ENCODE results near the gene MAD1L1. TPM values are rescaled to one million over a fixed set of nuclear protein-coding genes. Genes with fewer than 3 reads are reported as not detected.
A peak's percentile ranks its signal among the peaks of the same experiment; 100 is the strongest.

MAD1L1 gene
- total and polyA plus RNA-seq, 2 of the 8 experiments (the other 6 are each of a cell fraction or from before 2014, with no cell fraction given): 40.4 to 44.6 TPM

GRCh38 chr7:2111568-2111967 is 121.2 kb downstream of the MAD1L1 start:
- H3K79me2 ChIP-seq (ENCODE audit: control insufficient read depth in 1 of 2, insufficient read depth in 2 of 2, low read length in 2 of 2): peaks cover 0 to 4% of the 10 kb centered on the region in 2 experiments; a peak in 1 of 4 replicates

More at GRCh38 chr7:2111568-2111967, 121.2 kb downstream of the MAD1L1 start:
- no peaks in the 10 kb centered on the region for H3K23me2 ChIP-seq (ENCODE audit: low read depth, low read length)
- no peak overlapping the region for H2BK12ac ChIP-seq (ENCODE audit: low read depth, low read length)
- no peak overlapping the region for H3K23ac ChIP-seq (ENCODE audit: insufficient read length)
- no peak overlapping the region for H3K4me3 ChIP-seq (ENCODE audit: extremely low read depth in 1 of 4, insufficient read depth in 2 of 4, low read depth in 3 of 4, low read length in 4 of 4)
- no peaks in the 10 kb centered on the region for H3K9me3 ChIP-seq (ENCODE audit: insufficient read depth in 2 of 2, low read depth in 1 of 2, low read length in 1 of 2)
- peaks cover 0 to 22% (median 6%) of the 10 kb centered on the region in 4 experiments; a peak in 5 of 7 replicates for H3K4me1 ChIP-seq (replicated peaks in 1 of 4; ENCODE audit: control insufficient read depth in 3 of 4, insufficient read depth in 4 of 4, low read length in 3 of 4)
- H2BK15ac ChIP-seq (ENCODE audit: low read length): no peak overlapping the region
- H2AK5ac ChIP-seq (ENCODE audit: low read depth, low read length): no peak overlapping the region
- H3K9ac ChIP-seq (replicated peaks in 1 of 4; ENCODE audit: extremely low read depth in 1 of 4, low read depth in 3 of 4, low read length in 3 of 4): peak overlapping the region in 1 of 4 experiments; percentile 3; a peak in 1 of 7 replicates
- peak overlapping the region; percentile 29 for H4K91ac ChIP-seq (replicated peaks; ENCODE audit: insufficient read length, low read length)
- TF ChIP-seq BACH1 (IDR thresholded peaks at IDR 0.05; ENCODE audit: low read length): no peak
- no peak for TF ChIP-seq SIRT6 (IDR thresholded peaks at IDR 0.05; ENCODE audit: low read length)
- CTCF ChIA-PET (ENCODE audit: partially characterized antibody): interaction anchor here (0.9 to 1.6 kb wide), 5 partner anchors 12 to 83 kb away, joined by 3 to 8 read pairs (median 3); no protein-coding TSS in a partner anchor
- no peak overlapping the region for H2BK20ac ChIP-seq (ENCODE audit: low read length)
- peaks cover 2 to 3% of the 10 kb centered on the region in 2 experiments for H4K20me1 ChIP-seq (replicated peaks in 1 of 2; ENCODE audit: control insufficient read depth in 1 of 2, insufficient read depth in 2 of 2, low read length in 2 of 2)
- H3K27me3 ChIP-seq (replicated peaks in 1 of 4; ENCODE audit: control insufficient read depth in 3 of 4, extremely low read depth in 1 of 4, insufficient read depth in 3 of 4, low read length in 3 of 4): no peaks in the 10 kb centered on the region
- POLR2A ChIA-PET (ENCODE audit: partially characterized antibody): no interaction called here
- H4K8ac ChIP-seq (ENCODE audit: extremely low read depth, insufficient read depth, low read length): no peak overlapping the region; the same call in 1 of the 2 replicates
- no peak for FAIRE-seq
- no peak overlapping the region for H4K5ac ChIP-seq (ENCODE audit: insufficient read length, low read depth, low read length)
- peak overlapping the region; percentile 80 for H3K4ac ChIP-seq (replicated peaks; ENCODE audit: insufficient read length, low read depth, low read length)
- no peak overlapping the region for H2AFZ ChIP-seq (ENCODE audit: low read length)
- WGBS, 2 experiments (ENCODE audit: extremely low coverage in 1 of 2, insufficient coverage in 1 of 2, insufficient read length in 1 of 2, insufficient replicate concordance in 2 of 2, low coverage in 1 of 2, low lambda C conversion rate in 2 of 2, missing lambda C conversion rate in 1 of 2): 87% methylated on average over 13 of the region's 13 CpGs; no CpG with 5 or more reads in 1 of the 2 experiments
- no peak overlapping the region for H3K4me2 ChIP-seq (ENCODE audit: insufficient read depth in 1 of 2, low read depth in 2 of 2, low read length in 2 of 2)
- H3K18ac ChIP-seq (ENCODE audit: extremely low read depth, low read length): no peak overlapping the region
- no peak overlapping the region for H3K56ac ChIP-seq (replicated peaks; ENCODE audit: insufficient read length, low read depth, low read length)
- no peak overlapping the region for H3K14ac ChIP-seq (ENCODE audit: insufficient read length)
- no peak for DNase-seq (ENCODE audit: low read depth in 1 of 2, low spot score in 2 of 2)
- no peak overlapping the region for H3K27ac ChIP-seq (ENCODE audit: low read depth, low read length)
- no peaks in the 10 kb centered on the region for H3K36me3 ChIP-seq (ENCODE audit: control insufficient read depth in 2 of 4, insufficient read depth in 4 of 4, low read length in 3 of 4)
- peak overlapping the region; percentile 18; the same call in 1 of the 2 replicates for H2BK5ac ChIP-seq (ENCODE audit: low read depth, low read length)
- no peak overlapping the region for H2BK120ac ChIP-seq (replicated peaks; ENCODE audit: low read depth, low read length)
- peaks cover under 1% of the 10 kb centered on the region for H3K79me1 ChIP-seq (ENCODE audit: low read depth, low read length)
